Suppressor macrophage treated with lipopolysaccharide for 1 hour (primary cell): ENCODE data around the gene BCR.

Experiments used
- DNase-seq, 3 donors: peaks; one replicate each; pipeline ENCODE4 v3.0.0-alpha.2; 2020 to 2022

The BCR gene

DNA sequence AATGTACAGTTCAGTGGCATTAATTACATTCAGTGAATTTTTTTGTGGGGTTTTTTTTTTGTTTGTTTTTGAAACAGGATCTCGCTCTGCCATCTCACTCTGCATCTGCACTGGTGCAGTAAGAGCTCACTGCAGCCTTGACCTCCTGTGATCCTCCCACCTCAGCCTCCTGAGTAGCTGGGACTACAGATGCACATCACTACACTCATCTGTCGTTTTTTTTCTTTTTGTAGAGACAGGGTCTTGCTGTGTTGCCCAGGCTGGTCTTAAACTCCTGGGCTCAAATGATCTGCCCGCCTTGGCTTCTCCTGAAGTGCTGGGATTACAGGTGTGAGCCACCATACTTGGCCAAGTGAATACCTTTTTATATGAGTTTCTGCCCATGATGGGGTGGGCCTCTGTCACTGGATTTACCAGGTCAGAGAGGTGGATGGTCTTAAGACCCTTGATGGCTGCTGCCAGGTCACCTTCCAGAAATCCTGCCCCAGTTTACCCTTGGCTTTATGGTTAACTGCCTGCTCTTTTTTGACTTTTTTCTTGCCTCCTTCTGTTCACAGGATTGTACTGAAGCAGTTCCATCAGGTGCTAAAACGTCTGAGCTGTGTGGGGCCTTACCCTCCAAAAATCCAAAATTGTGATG is 22.6 kb downstream of the BCR start:
- no peak for DNase-seq

- DNase-seq: no peak
These were observed 23.3 kb downstream of the BCR start for GRCh38 chr22:23203452-23204124.

DNA sequence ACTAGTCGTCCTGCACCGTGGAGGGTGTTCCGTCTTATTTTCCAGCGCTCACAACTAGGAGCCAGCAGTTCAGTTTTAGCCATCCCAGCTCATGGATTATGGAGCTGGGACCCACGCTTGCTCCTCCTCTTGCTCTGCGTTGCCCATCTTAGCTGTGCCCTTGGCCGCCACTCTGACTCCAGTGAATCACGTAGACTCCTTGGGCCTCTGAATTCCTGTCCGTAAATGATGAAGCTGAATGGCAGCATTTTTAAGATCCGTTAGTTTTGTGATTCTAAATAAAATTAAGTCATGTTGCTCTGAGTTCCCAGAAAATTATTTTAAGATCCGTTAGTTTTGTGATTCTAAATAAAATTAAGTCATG is 23.8 kb downstream of the BCR start:
- DNase-seq: no peak

GRCh38 chr22:23204541-23205157 is 24.3 kb downstream of the BCR start:
- DNase-seq: no peak

- DNase-seq: no peak
These were observed 25.2 kb downstream of the BCR start for GRCh38 chr22:23205339-23206049.

- no peak for DNase-seq
These were observed 26.6 kb downstream of the BCR start for GRCh38 chr22:23206915-23207314.

GRCh38 chr22:23207729-23208393 is 27.6 kb downstream of the BCR start:
- DNase-seq: no peak

GRCh38 chr22:23210428-23211170 is 30.3 kb downstream of the BCR start:
- DNase-seq: no peak

DNA sequence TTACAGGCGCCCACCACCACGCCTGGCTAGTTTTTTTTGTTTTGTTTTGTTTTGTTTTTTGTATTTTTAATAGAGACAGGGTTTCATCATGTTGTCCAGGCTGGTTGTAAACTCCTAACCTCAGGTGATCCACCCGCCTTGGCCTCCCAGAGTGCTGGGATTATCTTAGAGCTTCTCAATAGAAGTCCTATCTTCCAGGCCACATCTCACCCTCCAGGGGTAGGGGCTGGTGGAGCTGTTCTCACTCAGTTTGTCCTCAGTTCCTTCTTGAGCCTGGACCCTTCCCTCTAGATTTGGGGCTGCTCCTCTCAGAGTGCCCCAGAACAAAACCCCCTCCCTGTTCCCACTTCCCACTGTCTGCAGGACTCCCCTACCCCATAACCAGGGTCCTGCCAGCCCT is 31.3 kb downstream of the BCR start:
- no peak for DNase-seq

GRCh38 chr22:23212061-23213021 is 32.0 kb downstream of the BCR start:
- no peak for DNase-seq

GRCh38 chr22:23213022-23213555 is 32.8 kb downstream of the BCR start:
- DNase-seq: no peak

DNA sequence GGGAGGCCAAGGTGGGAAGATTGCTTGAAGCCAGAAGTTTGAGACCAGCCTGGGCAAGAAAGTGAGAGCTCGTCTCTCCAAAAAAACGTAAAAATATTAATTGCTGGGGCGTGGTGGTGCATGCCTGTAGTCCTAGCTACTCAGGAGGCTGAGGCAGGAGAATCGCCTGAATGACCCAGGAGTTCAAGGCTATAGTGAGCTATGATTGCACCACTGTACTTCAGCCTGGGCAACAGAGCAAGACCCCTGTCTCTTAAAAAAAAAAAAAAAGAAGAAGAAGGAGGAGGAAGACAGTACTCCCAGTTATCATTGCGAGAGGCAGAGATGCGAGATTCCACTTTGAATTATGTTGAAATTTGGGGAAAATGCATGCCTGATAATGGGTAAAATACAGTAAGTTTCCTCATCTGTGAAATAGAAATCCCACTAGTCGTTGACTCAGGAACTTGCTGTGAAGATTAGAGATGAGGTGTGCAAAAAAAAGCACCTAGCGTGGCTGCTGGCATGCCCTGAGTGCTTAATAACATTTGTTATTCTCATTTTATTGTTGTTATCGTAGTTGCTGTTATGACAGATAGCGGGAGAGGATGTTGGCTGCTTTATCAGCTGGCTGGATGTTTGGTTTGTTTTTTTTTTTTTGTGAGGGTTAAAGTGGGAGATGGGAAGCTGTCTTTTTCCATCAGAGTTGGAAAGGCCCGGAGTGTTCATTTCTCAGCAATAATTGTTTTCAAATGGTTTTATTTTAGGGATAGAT is 33.4 kb downstream of the BCR start:
- peak in 2 of 3 donors; percentile 15 to 34 for DNase-seq

DNA sequence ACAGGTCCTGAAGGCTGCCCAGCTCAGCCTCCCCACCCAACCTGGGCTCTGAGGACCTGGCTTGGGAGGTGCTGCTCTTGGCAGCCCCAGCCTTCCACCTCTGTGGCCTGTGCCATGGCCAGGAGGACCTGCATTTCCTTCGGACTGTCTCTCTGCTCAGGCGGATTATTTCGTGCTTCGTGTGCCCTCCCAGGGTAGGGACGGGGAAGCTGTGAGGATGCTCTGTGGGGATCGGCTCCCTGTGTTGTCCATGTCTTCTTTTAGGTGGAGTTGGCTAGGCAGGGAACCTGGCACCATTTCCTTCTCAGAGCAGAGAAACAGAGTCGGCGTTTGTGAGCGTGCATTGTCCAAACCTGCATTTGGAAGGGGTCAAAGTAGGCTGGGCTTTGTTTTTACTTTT is 34.1 kb downstream of the BCR start:
- DNase-seq: no peak

DNA sequence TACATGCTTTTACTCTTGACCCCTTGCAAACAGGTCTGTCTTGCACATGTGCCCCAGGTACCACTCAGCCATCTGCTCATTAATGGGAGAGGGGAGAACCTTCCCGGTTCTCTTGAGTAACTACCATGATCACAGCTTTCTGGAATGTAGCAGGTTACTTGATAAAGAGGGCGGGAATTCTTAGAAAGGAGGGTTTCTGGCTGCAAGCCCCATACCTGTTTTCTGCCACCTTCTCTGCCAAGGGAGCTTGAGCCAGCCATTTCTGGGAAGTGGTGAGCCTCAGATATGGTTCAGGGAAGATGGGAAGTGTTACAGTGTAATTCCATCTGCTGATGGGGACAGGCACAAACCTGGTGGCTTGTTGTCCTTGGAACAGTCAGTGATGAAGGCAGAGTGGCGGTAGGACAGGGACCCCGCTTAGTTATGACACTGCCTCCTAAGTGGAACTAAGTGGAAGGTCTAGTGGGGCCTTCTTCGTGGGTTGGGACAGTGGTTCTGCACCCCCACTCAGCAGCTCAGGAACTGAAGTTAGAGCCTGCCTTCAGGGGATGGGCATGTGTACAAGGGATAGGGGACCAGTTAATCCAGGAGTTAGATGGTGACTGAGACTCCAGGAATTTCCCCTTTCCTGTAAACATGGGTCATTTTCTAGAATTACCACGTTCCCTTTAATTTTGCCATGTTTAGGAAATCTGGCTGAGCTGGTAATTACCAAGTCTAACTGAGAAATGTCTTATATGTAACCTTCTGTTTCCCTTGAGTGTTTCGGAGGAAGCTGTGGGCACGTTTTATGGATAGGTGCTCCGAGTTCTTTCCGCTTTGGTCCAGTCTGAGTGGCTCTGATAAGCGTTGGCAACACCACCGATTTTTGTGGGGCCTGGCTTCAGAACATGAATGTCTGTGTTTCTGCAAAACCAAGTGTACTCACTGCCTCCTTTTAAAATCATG is 35.3 kb downstream of the BCR start:
- peak; percentile 30 to 71 (median 58) for DNase-seq

GRCh38 chr22:23216461-23217170 is 36.3 kb downstream of the BCR start:
- DNase-seq: peak; percentile 30 to 35 (median 31)

DNA sequence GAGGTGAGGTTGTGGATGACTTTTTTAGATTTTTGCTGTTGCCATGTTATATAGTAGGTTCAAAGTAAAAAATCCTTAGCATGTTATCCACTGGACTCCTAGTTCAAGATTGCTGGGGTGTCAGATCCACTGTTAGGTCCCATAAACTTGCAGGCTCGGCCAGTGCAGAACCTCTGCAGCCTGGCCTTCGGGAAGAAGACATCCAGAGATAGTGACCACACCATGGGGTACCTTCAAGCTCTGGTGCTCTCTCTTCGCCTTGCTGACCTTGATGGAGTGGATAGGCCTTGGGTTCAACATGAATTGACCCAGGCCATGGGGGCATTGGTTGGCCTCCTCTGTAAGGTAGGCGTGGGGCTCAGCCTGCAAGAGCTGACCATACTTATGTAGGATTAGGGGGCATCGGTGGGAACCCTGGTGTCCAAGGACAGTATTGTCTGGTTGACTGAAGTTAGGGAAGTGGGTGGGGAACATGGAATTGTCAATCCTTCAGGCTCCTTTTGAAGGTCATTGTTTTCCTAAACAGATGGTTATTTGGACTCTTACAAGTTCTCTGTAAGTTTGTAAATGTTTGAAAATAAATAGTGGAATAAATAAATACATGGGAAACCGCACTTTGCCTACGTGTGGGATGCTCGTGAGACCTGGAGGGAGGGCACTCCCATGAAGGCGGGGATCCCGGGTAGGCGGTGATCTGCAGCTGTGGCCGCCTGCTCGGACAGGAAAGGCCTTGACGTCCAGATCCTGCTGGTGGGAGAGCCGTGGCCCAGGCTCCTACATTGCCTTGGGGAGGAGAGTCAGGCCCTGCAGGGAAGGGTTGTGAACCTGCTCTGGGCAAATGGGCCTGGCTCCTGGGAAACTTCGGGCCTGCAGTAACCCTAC is 37.1 kb downstream of the BCR start:
- no peak for DNase-seq
